NB4 (cell line): ENCODE results near the gene MYLK.

ENCODE experiments used
- POLR2A ChIP-seq: IDR thresholded peaks from 2 replicates; pipeline ENCODE4 v1.6.1; 2011; ENCODE audit warnings: mild to moderate bottlenecking; ENCODE audit not compliant: insufficient read length; ENCODE audit errors: extremely low read depth
- TF ChIP-seq, protein P1 (sequence below): IDR thresholded peaks from one replicate; pipeline ENCODE4 v1.5.1; 2012; ENCODE audit warnings: low read depth, low read length

DNA sequence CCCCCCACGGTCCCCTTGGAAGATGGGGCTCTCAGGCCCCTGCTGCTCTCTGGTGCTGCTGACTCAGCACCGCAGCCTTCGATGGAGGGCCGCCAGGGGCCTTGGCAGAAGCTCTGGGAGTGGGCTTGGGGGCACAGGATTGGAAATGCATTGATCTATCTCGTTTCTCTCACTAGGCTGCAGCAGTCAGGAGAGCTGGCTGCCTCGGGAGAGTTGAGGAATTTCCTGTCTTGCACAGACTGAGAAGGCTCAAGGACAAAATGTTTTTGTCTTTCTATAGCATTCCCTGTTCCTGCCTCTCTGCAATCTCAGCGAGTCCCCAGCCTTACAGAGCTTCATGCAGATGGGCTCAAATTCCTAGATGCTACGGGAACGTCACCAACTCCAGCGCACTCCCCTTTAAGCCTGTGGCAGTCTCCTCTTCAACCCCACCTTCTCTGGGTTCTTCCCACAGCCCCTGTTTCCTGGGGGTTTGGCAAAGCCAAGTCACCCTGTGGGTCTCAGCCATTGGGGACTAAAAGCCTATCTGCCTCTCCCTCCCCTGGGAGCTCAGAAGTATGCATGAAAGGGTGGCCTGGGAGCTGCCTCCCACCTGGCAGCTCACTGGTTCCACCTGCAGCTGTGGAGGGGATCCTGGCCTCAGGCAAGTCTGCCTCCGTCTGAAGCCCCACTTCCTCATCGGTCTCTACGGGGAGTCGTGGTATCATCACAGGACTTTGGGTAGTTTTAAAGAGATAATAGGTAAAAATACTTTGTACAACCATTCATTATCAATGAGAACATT is 171.9 kb downstream of the MYLK start:
- TF ChIP-seq POLR2A, result no peak
- TF ChIP-seq, protein P1, sequence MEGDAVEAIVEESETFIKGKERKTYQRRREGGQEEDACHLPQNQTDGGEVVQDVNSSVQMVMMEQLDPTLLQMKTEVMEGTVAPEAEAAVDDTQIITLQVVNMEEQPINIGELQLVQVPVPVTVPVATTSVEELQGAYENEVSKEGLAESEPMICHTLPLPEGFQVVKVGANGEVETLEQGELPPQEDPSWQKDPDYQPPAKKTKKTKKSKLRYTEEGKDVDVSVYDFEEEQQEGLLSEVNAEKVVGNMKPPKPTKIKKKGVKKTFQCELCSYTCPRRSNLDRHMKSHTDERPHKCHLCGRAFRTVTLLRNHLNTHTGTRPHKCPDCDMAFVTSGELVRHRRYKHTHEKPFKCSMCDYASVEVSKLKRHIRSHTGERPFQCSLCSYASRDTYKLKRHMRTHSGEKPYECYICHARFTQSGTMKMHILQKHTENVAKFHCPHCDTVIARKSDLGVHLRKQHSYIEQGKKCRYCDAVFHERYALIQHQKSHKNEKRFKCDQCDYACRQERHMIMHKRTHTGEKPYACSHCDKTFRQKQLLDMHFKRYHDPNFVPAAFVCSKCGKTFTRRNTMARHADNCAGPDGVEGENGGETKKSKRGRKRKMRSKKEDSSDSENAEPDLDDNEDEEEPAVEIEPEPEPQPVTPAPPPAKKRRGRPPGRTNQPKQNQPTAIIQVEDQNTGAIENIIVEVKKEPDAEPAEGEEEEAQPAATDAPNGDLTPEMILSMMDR, result no peak
